SU-DHL-6 (cell line): Measurements from ENCODE around the gene ITGB8.

Experiments
- CTCF ChIP-seq: fragments of 200-600 bp; sonication (generic); IDR thresholded peaks from one replicate; pipeline ENCODE4 v1.5.1; 2017; ENCODE audit warnings: antibody characterized with exemption, mild to moderate bottlenecking, low read length, moderate library complexity; ENCODE audit not compliant: insufficient read depth, poor library complexity, severe bottlenecking
- EZH2phosphoT487 ChIP-seq: fragments of 200-600 bp; sonication (generic), shearing (Covaris generic); conservative IDR thresholded peaks from 2 replicates; pipeline ENCODE4 v1.6.1; 2018; ENCODE audit warnings: mild to moderate bottlenecking, antibody characterized with exemption, low read length, moderate library complexity, mixed read lengths

DNA sequence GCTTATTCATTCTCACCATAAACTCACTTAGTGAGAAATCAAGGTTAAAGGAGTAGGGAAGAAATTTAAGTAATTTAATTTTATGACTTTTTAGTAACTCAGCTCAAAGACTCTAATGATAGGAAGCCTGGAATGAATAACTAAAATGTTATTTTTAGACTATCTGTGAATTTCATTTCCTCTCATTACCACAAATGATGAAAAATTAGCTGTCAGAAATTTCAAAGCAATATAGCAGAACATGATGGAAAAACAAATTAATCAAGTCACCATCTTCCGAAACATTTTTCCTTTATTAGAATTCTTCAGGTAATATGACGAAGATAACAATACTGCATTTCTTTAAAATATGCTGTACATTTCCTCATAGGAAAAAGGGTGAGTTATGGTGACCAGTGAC is 2.7 kb upstream of the ITGB8 start:
- no peak for TF ChIP-seq CTCF
- TF ChIP-seq EZH2phosphoT487: no peak
